Epithelial cell of prostate (primary cell): ENCODE results near the gene PRKG1.
"Not testable (repeated sequence)": the region's sequence is repeated elsewhere in the genome, so short reads cannot be mapped to it uniquely, and the experiment has no call there.

Experiments
- DNase-seq: peaks from one replicate; pipeline ENCODE4 v3.0.0-alpha.2; 2011; ENCODE audit warnings: low read depth, low spot score
- H3K27ac ChIP-seq: fragments of 450-650 bp; 2 replicates; pipeline ENCODE4 v1.5.1; 2017; ENCODE audit warnings: mild to moderate bottlenecking

Gene PRKG1

DNA sequence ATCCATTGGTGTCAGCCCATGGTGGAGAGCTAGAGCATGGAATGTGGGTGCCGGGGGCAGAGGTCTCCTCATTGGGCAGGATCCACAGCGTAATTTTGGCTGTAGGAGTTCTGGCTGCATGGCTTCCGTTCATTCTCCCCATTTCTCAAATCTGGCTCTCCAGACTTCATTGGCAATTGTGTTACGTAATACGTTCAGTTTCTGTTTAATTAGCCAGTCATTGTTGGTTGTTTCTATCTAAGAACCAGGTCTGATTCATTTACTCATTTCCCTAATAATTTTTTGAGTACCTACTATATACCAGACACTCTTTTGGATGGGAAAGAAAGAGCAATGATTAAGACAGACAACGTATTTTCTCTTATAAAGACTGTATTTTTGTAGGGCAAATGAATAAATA lies 325.6 kb downstream of the PRKG1 start:
- H3K27ac ChIP-seq, result no peak overlapping the region
- DNase-seq, result no peak

DNA sequence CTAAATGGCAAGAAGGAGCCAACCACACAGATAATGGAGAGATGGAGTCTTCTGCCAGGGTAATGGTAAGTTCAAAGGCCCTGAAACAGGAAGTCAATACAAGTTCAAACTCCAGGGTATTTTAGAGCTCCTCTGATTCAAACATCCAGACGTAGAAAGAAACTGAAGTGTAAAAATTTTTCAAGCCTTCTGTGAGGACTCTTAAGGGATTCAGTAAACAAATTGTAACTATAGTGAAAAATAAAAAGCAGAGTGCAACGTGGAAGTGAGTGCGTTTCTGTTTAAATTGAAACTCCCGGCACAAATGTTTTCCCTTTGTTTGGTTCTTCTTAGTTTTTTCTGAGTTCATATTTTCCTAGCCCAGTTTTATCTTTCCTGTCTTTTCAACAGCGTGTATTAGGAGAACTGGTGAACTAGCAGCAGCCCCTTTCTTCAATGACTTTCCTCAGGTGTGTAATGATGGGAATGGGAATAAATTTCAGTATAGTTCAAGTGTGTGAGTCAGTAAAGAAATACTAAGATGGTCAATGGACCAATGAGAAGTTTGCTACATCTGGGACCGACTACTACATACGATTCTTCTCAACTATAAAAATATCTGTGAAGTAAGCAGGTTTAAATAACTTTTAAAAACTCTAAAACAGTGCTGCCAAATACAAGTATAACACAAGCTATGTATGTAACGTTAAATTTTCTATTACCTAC lies 326.3 kb downstream of the PRKG1 start:
- H3K27ac ChIP-seq, result no peak overlapping the region
- DNase-seq, result no peak

DNA sequence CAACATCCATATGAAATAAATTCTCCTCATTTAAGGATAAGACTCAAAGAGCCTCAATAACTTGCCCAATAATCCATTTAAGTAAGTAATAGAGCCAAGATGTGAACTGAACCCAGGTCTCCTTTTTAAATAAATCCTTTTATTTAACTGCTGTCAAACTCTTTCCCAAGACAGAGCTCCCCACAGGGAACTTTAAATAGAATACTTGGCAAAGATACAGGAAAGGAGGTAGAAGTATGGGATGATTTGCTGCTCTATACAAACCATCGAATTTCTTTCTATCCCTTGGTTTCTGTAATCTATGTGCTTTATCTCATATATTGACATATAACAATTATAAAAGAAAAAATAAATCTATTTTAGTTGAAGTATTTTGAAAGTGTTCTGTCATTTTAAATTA lies 329.2 kb downstream of the PRKG1 start:
- H3K27ac ChIP-seq, result no peak overlapping the region
- no peak for DNase-seq

DNA sequence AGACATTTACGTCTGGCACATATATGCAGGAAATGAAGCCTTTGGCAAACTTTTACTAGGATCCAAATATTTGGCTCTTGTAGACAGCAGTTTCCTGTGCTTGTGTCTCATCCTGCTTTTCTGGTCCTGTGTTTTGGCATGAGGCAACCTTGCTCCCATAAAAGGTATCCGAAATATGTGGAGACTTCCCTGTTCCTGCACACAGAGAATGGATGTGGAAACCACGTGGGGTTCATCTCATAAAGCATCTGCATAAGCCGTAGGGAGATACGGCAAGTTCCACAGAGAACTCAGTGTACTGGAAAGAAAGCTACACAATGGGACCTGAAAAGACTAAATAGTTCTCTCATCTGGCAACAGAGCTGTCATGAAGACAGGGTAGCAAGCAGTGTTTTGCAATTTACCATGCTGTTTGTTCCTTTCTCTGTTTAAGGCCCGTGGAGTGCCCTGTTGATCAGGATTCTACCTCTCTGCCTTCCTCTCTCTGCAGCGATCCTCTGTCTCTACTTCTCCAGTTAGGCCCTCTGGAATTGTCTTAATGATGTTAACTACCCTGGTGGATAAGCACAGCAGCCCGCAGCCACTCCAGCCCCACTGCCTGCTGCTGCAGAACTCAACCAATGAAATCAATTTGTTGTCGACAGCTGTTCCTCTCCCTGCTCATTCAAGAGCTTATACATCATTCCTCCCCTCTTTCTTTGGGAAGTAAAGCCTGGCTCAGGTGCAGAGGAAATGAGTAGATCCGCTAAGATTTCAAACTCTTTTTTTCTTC lies 331.5 kb downstream of the PRKG1 start:
- no peak for DNase-seq

DNA sequence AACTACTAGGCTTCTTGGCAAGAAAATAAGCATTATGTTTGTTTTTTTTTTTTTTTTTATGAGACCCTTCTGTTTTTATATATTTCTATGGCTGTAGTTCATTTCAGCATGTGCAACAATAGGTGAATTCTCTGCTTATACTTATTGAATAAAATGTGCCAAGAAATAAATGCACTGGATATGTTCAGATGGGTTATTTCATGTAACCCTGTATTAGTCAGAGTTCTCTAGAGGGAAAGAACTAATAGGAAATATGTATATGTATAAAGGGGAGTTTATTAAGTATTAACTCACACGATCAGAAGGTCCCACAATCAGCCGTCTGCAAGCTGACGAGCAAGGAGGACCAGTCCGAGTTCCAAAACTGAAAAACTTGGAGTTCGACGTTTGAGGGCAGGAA lies 332.3 kb downstream of the PRKG1 start:
- DNase-seq, result no peak
- no peak overlapping the region for H3K27ac ChIP-seq

More for the DNA sequence above, 331.5 kb downstream of the PRKG1 start:
- H3K27ac ChIP-seq, result no peak overlapping the region

DNA sequence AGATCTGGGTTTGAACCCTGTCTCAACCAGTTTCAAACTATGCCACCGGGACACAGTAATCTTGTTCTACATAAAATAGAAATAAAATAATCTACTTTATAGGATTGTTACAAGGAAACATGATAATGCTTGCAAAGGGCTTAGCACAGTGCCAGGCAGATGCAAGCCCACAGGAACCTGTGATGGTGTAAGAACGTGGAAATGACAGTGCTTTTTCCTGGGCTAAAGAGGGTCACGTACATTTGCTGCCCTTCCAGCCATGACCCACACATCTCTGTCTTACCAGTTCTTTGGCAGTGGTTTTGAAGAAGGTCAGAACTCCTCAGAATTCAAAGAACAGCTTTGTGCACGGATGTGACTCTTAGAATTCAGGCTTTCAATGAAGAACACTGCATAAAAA lies 342.2 kb downstream of the PRKG1 start:
- H3K27ac ChIP-seq, result no peak overlapping the region
- DNase-seq, result no peak

DNA sequence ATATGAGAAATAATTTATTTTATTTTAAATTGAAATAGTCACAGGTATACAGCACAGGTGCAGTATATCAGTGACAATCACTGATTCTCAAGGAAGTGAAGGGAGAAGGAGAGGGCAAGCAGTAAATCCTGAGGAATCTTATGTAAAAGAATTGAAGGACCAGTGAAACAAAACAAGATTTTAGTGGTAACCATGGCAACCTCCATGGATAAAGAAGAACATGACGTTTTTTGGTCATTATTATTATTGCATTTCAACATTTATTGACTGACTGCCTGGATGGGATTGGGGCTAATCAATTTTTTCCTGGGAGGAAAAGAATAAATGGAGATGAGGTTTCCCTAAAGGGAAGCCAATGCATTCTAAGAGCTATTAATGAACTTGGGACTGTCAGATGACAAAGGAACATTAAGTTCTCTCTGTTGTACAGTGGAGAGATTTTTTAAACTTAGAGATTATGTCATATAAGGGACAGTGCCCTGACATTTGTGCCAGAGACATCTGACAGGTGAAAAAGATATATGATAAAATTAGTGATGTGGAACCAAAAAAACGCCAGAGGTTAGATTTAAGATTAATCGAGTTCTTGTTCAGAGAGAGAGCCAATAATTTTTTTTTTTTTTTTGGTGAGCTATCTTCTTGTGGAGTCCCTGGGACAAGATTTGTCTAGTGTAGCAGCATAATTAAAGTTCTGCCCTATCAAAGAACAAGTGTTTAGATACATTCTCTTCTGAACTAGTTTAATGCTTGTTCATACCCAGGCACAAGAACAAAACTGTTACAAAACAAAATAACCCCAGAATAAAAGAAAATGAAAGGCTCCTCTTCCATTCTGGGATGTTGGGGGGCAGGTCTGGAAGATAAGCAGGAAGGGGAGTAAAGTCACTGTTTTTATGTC lies 345.2 kb downstream of the PRKG1 start:
- DNase-seq, result no peak
- H3K27ac ChIP-seq, result no peak overlapping the region

DNA sequence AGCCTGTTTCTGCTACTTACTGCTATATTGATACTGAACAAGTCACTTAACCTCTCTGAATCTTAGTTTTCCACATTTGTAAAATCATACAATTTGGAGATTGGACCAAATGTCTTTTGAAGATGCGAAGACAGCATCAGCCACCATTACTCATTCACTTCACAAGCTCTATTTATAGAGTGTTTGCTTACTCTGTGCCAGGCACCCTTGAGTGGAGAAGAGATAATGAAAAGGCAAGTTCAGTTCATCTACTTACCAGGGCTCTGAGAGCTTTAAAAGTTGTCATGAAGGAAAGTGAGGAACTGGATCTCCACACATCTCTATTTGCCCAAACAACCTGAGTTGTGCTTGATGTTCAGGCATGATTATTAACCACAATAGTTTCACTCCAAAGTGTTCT lies 347.6 kb downstream of the PRKG1 start:
- no peak overlapping the region for H3K27ac ChIP-seq
- DNase-seq, result no peak

DNA sequence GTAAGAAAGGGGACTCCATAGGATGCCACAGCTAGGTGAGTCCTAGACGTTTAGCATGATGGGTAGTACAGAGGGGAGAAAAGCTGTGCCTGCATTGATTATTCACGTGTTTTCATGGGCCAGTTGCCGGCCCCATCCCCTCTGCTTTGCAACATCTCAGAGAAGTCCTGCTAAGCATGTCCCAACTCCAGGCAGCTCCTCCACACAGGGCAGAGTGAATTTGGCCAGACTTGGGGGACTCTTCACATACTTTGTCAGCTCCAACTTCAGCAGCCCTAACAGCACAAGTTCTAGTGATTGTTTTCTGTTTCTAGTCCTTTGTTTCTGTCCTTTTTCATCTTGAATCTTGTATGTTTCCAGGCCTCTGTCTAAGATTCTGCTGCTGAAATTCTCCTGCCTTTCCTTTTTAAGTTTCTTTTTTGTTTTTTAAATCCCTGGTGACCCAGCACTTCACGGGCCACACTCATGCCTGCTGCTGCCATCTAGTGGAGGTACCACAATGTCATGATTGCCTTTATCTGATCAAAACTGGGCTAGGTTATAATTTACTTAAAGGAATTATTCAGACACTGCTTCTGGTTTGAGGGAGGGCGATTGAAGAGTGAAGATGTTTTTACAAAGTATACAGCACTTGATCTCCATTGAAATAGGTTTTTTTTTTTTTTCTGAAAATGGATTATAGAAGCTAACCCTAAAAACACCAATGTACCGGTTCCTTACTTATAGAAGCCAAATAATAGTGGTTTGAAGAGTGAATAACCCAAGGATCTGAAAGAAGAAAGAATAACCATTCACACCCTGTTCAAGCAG lies 348.2 kb downstream of the PRKG1 start:
- H3K27ac ChIP-seq, result no peak overlapping the region
- no peak for DNase-seq

DNA sequence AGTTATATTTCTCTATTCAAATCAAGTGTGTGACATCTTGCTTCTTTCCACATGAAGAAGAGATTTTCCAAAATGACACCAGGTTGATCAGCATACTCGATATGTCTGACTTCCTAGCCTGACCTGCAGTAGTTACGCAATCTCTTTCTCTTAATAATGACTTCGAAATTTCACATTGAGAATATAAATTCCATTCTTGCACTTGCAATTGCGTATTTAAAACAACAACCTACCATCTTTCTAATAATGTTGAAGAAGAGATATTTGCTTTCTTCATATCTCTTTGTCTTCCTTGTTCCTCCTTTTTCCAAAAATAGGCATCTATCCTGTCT lies 348.8 kb downstream of the PRKG1 start:
- no peak for DNase-seq
- no peak overlapping the region for H3K27ac ChIP-seq

DNA sequence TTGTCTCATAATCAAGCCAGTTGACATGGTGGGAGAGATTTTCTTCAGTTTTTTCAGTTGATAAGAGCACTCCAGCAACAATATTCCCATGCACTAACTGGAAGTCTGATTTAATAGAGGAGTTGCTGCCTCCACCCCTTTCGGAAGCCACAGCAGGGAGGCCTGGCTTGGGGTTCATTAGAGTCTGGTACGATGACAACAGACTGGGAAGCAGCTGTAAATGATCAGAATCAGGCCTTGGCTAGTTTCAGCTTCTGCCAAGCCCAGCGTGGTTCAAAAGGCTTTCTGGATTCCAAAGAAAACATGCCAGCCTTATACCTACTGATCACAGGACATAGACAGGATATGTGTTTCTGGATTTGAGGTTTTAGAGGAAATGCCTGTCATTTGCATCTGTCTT lies 351.1 kb downstream of the PRKG1 start:
- no peak overlapping the region for H3K27ac ChIP-seq
- DNase-seq, result no peak

DNA sequence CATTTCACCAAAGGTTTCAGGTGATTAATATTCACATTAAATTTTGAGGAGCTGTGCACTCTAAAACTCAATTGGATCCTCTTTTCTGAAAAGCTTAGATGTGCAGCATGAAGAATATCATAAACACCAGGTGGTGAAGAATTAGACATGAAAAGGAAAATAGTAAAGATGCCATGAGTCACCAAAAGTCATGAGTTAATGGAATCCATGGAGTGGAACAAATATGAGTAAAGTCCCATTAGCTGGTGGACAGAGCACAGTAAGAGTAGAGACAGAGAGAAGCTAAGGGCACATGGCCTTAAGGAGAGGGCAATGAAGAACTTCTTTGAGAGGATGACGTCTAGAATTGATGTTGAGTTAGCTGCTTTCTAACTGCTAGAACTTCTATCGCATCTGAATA lies 353.5 kb downstream of the PRKG1 start:
- DNase-seq, result no peak
- H3K27ac ChIP-seq, result no peak overlapping the region

DNA sequence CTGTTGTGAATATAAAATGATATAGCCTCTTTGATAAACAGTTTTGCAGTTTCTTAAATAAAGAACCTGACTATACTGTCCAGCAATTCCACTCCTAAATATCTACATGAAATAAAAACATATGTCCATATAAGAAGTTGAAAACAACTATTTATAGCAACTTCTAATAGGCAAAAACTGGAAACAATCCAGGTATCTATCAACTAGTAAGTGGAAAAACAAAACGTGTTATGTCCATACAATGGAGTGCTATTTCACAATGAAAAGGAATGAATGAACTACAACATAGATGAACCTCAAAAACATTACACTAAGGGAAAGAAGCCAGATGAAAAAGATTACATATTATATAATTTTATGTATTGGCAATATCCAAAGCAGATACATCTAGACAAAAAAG lies 356.2 kb downstream of the PRKG1 start:
- H3K27ac ChIP-seq, result no peak overlapping the region
- DNase-seq, result no peak

DNA sequence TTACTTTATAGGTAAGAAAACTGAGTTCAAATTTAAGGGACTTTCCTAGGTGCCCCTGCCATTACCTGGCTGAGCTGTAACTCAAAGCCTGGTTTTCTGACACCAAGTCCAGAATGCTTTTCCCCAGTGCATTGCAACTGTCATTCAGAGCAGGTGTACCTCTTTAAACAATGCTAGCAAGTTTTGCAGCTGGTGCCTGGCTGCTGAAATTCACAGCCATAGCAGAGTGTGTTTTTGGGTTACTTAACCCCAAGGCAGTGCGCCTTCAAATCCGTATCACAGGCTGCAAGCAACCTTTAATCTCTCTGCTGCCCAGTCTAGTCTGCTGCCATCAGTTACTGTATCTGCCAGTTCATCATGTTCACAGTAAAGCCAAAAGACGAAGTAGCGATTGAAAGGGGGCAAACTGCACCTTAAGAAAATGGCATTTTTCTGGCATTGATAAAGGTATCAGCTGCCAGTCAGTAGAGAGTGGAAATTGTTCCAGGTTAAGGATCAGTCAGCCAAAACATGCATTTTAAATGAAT lies 359.7 kb downstream of the PRKG1 start:
- no peak for DNase-seq
- no peak overlapping the region for H3K27ac ChIP-seq

DNA sequence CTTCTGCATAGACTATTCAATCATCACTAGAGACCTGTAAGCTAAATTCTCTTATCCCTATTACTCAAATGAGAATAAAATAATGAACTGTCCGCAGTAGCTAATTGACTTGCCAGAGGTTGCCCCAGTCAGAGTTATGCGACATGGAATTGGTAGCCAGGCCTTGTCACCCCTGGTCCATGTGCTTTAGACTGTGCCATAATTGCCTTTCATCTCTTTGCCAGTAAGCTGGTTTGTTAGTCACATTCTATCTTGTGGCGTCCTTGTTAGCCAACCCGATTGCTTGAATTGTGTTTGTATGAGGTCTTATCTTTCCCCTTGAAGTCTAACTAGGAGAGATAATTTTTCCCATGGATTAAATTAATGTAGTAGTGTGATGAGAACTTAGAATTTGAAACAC lies 362.5 kb downstream of the PRKG1 start:
- no peak for DNase-seq
- no peak overlapping the region for H3K27ac ChIP-seq

DNA sequence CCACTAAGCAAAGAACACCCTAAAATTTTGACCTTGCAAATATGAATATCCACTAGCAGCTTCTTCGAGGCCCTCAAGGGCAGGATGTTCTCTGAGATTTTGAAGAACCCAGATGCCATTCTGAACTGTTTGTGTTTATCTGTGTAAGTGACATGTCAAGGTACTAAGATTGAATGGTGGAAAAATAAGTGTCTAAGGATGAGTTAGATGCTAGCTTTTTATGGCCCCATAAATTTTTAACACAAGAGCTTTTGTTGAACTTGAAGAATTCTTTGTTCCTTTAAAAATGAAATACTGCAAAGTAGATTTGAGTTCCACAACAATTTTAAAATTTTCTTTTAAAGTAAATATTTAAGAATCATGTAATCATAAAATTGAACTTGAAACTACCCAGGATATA lies 365.4 kb downstream of the PRKG1 start:
- DNase-seq, result no peak
- H3K27ac ChIP-seq, result no peak overlapping the region

DNA sequence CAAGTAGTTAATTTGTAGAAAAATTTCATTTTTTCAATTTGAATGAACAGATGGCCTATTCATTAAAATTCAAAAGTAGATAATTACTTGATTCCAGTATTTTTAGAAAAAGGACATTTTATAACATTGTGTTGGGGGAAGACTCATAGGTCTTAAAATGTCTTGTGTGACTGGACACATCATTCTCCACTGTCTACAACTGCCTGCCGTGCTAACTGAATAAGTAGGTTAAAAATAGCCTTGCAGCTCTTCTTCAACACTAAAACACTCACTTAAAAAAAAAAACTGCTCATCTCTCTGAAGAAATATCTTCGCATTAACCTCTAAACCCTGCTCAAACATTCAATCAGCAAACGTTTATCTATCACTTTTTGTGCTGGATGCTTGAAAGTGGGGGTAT lies 371.3 kb downstream of the PRKG1 start:
- DNase-seq, result no peak
- H3K27ac ChIP-seq, result no peak overlapping the region

DNA sequence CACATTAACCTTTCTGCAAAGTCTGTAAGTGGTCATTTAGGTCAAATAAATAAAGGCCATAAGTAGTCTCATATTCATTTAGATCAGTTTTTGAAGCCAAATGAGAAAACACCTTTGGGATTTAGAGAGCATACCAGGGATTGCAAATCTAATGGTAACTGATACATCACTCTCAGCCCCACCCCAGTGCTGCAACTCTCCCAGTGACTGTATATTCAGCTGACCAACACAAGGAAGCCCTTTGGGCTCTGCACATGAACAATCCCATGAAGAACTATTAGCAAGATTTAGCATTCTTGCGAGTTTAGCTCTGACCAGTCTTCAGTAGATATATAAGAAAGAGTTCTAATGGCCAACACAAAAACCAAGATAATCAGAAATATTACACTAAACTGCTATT lies 372.8 kb downstream of the PRKG1 start:
- DNase-seq, result no peak
- no peak overlapping the region for H3K27ac ChIP-seq

DNA sequence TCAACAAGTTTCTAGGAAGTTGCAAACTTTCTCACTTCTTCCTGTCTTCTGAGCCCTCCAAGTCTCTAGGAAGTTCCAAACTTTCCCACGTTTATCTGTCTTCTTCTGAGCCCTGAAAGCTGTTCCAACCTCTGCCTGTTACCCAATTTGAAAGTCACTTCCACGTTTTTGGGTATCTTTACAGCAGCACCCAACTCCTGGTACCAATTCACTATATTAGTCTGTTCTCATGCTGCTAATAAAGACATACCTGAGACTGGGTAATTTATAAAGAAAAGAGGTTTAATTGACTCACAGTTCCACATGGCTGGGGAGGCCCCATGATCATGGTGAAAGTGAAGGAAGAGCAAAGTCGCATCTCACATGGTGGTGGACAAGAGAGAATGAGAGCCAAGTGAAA lies 381.5 kb downstream of the PRKG1 start:
- not testable (repeated sequence) for DNase-seq, H3K27ac ChIP-seq

DNA sequence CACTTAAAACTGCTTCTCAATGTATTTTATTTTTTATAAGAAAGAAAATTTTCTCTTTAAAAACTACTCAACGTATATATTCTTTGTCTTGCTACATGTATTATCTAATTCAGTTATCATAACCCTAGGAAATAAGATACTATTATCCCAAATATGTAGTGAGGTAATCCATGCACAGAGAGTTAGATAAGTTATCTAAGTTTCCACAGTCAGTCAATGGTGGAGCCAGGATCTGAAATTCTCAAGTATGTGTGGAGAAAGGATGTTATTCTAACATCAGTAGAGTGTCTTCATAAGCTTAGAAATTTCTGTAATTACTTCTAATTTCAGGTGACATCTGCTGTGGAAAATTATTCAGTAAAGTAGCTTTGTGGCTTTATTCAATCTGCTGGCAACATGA lies 385.2 kb downstream of the PRKG1 start:
- no peak for DNase-seq
- H3K27ac ChIP-seq, result no peak overlapping the region
